Measurements from ENCODE around the gene PAPPA2. TPM values are rescaled to one million over a fixed set of nuclear protein-coding genes. Genes with fewer than 3 reads are reported as not detected.

The PAPPA2 gene
- total and polyA plus RNA-seq, 9 of the 15 experiments (the other 6 are each of a cell fraction or from before 2014, with no cell fraction given), result 0.01 to 0.15 (median 0.05) TPM; not detected in 2

DNA sequence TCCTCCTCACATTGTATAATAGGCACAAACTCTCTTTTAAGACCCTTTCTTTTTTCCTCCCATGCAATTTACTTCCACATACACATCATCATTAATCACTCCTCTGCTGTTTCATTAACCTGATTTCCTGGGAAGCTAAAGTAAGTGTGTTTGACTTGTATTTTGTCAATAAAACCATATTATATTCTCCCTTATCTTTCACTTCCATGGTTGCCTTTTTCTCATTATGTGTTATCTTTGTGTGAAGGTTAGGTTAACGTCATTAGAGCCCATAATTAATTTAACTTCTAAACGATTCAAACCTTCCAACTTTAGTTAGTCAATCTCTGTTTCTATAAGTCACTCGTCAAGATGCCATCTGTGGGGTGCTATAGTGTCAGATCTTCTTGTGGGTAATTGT, 313.0 kb downstream of the PAPPA2 start:
- in situ Hi-C loops (cut with MboI) (no loop called here), intact Hi-C loops (cut with micrococcal nuclease) (no loop called here)
- Histone ChIP-seq H3K27ac (ENCODE audit: extremely low read depth, low read depth, low read length) (no peak overlapping the region), H3K9me1 (ENCODE audit: control insufficient read depth, insufficient read depth, low read length) (no peaks in the 10 kb centered on the region), H4K20me1 (replicated peaks; ENCODE audit: control insufficient read depth, insufficient read depth, low read length) (no peaks in the 10 kb centered on the region), H3K9me3 (replicated peaks; ENCODE audit: control insufficient read depth, insufficient read depth, low read depth, low read length) (no peaks in the 10 kb centered on the region), H3K4me3 (no peak overlapping the region), H2AFZ (ENCODE audit: low read depth, low read length) (no peak overlapping the region), H3K36me3 (ENCODE audit: control insufficient read depth, insufficient read depth, low read length) (no peaks in the 10 kb centered on the region), H3K27me3 (ENCODE audit: control insufficient read depth in 2 of 2, insufficient read depth in 2 of 2, low read length in 2 of 2) (no peaks in the 10 kb centered on the region), H3K4me1 (replicated peaks in 1 of 2; ENCODE audit: control insufficient read depth in 2 of 2, insufficient read depth in 2 of 2, low read length in 2 of 2) (no peaks in the 10 kb centered on the region), H3K9ac (ENCODE audit: insufficient read depth in 1 of 2, low read depth in 2 of 2, low read length in 2 of 2) (no peak overlapping the region), H3K79me2 (ENCODE audit: control insufficient read depth, insufficient read depth, low read length) (no peaks in the 10 kb centered on the region), H3K4me2 (ENCODE audit: insufficient read depth, low read length) (no peak overlapping the region)
- CTCF ChIA-PET (ENCODE audit: low intra/inter-chr PET ratio), result no interaction called here
- POLR2A ChIA-PET, result interaction anchor here (0.6 kb wide), 1 partner anchor 17 kb away, joined by 3 read pairs; no protein-coding TSS in a partner anchor
- BruUV-seq (replicated peaks), result no TSS peak
- WGBS (ENCODE audit: insufficient coverage, low coverage, missing lambda C conversion rate), result 0% methylated on average over 3 of the region's 3 CpGs
- no peak for FAIRE-seq
- no peak for TF ChIP-seq ELK3 (CRISPR knock-in tag; IDR thresholded peaks at IDR 0.05)
- TF ChIP-seq ZNF354B (CRISPR knock-in tag; IDR thresholded peaks at IDR 0.05), result no peak
- no peak for TF ChIP-seq SETDB1 (IDR thresholded peaks at IDR 0.05; ENCODE audit: low read length)
- no peak for TF ChIP-seq ZFX (CRISPR knock-in tag; IDR thresholded peaks at IDR 0.05)
- no peak for TF ChIP-seq ZNF699 (CRISPR knock-in tag; IDR thresholded peaks at IDR 0.05; ENCODE audit: insufficient replicate concordance)
- no peak for TF ChIP-seq MNT (conservative IDR thresholded peaks at IDR 0.05)
- TF ChIP-seq NR2C1 (IDR thresholded peaks at IDR 0.05), result no peak
- TF ChIP-seq NR2C1 (tag; IDR thresholded peaks at IDR 0.05), result no peak
- TF ChIP-seq TFAM (CRISPR knock-in tag; conservative IDR thresholded peaks at IDR 0.05), result no peak
- no peak for TF ChIP-seq NCOA6 (IDR thresholded peaks at IDR 0.05)
- TF ChIP-seq ZBTB17 (CRISPR knock-in tag; IDR thresholded peaks at IDR 0.05), result no peak
- TF ChIP-seq ARID1B (IDR thresholded peaks at IDR 0.05), result no peak
- TF ChIP-seq ZNF253 (CRISPR knock-in tag; conservative IDR thresholded peaks at IDR 0.05), result no peak
- no peak for TF ChIP-seq NR0B1 (IDR thresholded peaks at IDR 0.05; ENCODE audit: partially characterized antibody)
- no peak for TF ChIP-seq TCF3 (CRISPR knock-in tag; IDR thresholded peaks at IDR 0.05)
- TF ChIP-seq TAL1 (IDR thresholded peaks at IDR 0.05), result no peak
- no peak for TF ChIP-seq PURB (CRISPR knock-in tag; IDR thresholded peaks at IDR 0.05; ENCODE audit: low read depth)
- TF ChIP-seq ZNF507 (tag; conservative IDR thresholded peaks at IDR 0.05), result no peak
- no peak for TF ChIP-seq ZFP91 (CRISPR knock-in tag; IDR thresholded peaks at IDR 0.05)
- DNase-seq (ENCODE audit: extremely low read depth in 1 of 4, low spot score in 3 of 4), result no peak
- ATAC-seq, result no peak
